Measurements from ENCODE around the gene TAS2R39. TPM values are rescaled to one million over a fixed set of nuclear protein-coding genes. Genes with fewer than 3 reads are reported as not detected.

TAS2R39 gene
- total RNA-seq, 1 donor from 2014 or later: not detected

- no peak overlapping the region for H3K27ac ChIP-seq
- no peaks in the 10 kb centered on the region for H3K4me1 ChIP-seq
- no peaks in the 10 kb centered on the region for H3K36me3 ChIP-seq
- ATAC-seq (no peak), DNase-seq (no peak)
- H3K4me3 ChIP-seq: no peak overlapping the region
- H3K9me3 ChIP-seq: no peaks in the 10 kb centered on the region
- intact Hi-C loops (cut with DNase I): no loop called here
- no peak for TF ChIP-seq CTCF (IDR thresholded peaks at IDR 0.05)
- H3K27me3 ChIP-seq (ENCODE audit: low read depth): peaks cover 3% of the 10 kb centered on the region
These were observed 40.6 kb downstream of the TAS2R39 start for GRCh38 chr7:143223784-143224183.

GRCh38 chr7:143225047-143225446 is 41.8 kb downstream of the TAS2R39 start:
- no peaks in the 10 kb centered on the region for H3K4me1 ChIP-seq
- no peak overlapping the region for H3K4me3 ChIP-seq
- no peaks in the 10 kb centered on the region for H3K27me3 ChIP-seq (ENCODE audit: low read depth)
- no peak for ATAC-seq
- no peaks in the 10 kb centered on the region for H3K9me3 ChIP-seq
- intact Hi-C loops (cut with DNase I): no loop called here
- DNase-seq: no peak
- H3K36me3 ChIP-seq: no peaks in the 10 kb centered on the region
- no peak overlapping the region for H3K27ac ChIP-seq
- no peak for TF ChIP-seq CTCF (IDR thresholded peaks at IDR 0.05)

- DNase-seq (no peak), ATAC-seq (no peak)
- H3K9me3 ChIP-seq: no peaks in the 10 kb centered on the region
- intact Hi-C loops (cut with DNase I): no loop called here
- H3K4me3 ChIP-seq: no peak overlapping the region
- TF ChIP-seq CTCF (IDR thresholded peaks at IDR 0.05): no peak
- no peak overlapping the region for H3K27ac ChIP-seq
- H3K36me3 ChIP-seq: no peaks in the 10 kb centered on the region
- no peaks in the 10 kb centered on the region for H3K4me1 ChIP-seq
- H3K27me3 ChIP-seq (ENCODE audit: low read depth): no peaks in the 10 kb centered on the region
These were observed 44.6 kb downstream of the TAS2R39 start for GRCh38 chr7:143227806-143228205.

- intact Hi-C loops (cut with DNase I): no loop called here
- Histone ChIP-seq H3K27me3 (ENCODE audit: low read depth) (no peaks in the 10 kb centered on the region), H3K9me3 (no peaks in the 10 kb centered on the region), H3K27ac (no peak overlapping the region), H3K4me3 (no peak overlapping the region), H3K4me1 (no peaks in the 10 kb centered on the region), H3K36me3 (no peaks in the 10 kb centered on the region)
- no peak for TF ChIP-seq CTCF (IDR thresholded peaks at IDR 0.05)
- DNase-seq (no peak), ATAC-seq (no peak)
These were observed 46.0 kb downstream of the TAS2R39 start for GRCh38 chr7:143229054-143229790.

- no peak for TF ChIP-seq CTCF (IDR thresholded peaks at IDR 0.05)
- DNase-seq (no peak), ATAC-seq (no peak)
- H3K27ac ChIP-seq: no peak overlapping the region
- H3K36me3 ChIP-seq: no peaks in the 10 kb centered on the region
- no peaks in the 10 kb centered on the region for H3K27me3 ChIP-seq (ENCODE audit: low read depth)
- H3K4me3 ChIP-seq: no peak overlapping the region
- no peaks in the 10 kb centered on the region for H3K4me1 ChIP-seq
- no peaks in the 10 kb centered on the region for H3K9me3 ChIP-seq
- intact Hi-C loops (cut with DNase I): no loop called here
These were observed 47.6 kb downstream of the TAS2R39 start for GRCh38 chr7:143230602-143231457.

Other genes starting within 250 kb of the TAS2R39 start
- gene TRPV5, start 249.7 kb upstream of the TAS2R39 start, total RNA-seq: not detected
- gene LLCFC1, start 243.9 kb upstream of the TAS2R39 start, total RNA-seq: not detected
- 1.6 TPM for gene KEL, start 221.1 kb upstream of the TAS2R39 start, total RNA-seq
- not detected for gene OR9A2, start 156.3 kb upstream of the TAS2R39 start, total RNA-seq
- not detected for gene OR6V1, start 131.1 kb upstream of the TAS2R39 start, total RNA-seq
- 12.6 TPM for gene PIP, start 51.3 kb upstream of the TAS2R39 start, total RNA-seq
- not detected for gene TAS2R40, start 38.6 kb downstream of the TAS2R39 start, total RNA-seq
- gene GSTK1, start 80.0 kb downstream of the TAS2R39 start, total RNA-seq: 152 TPM
- 25.9 TPM for gene TMEM139, start 101.5 kb downstream of the TAS2R39 start, total RNA-seq
- 33.7 TPM for gene CASP2, start 104.9 kb downstream of the TAS2R39 start, total RNA-seq
- gene CLCN1, start 132.7 kb downstream of the TAS2R39 start, total RNA-seq: not detected
- 0.53 TPM for gene FAM131B, start 179.3 kb downstream of the TAS2R39 start, total RNA-seq
- 231 TPM for gene ZYX, start 197.9 kb downstream of the TAS2R39 start, total RNA-seq
- gene EPHA1, start 225.4 kb downstream of the TAS2R39 start, total RNA-seq: 9.0 TPM